ENCODE measurements around the gene CCDC69. TPM values are rescaled to one million over a fixed set of nuclear protein-coding genes. Genes with fewer than 3 reads are reported as not detected.

CCDC69 gene
- total and polyA plus RNA-seq, 2 donors (not counting 1 experiment from before 2014, with no cell fraction given): 58.7 to 125 TPM

GRCh38 chr5:151271336-151271735 lies 47.4 kb upstream of the CCDC69 start:
- Histone ChIP-seq H3K9ac (ENCODE audit: low read length) (no peak overlapping the region), H4K20me1 (ENCODE audit: control insufficient read depth, insufficient read depth, low read length, poor library complexity, severe bottlenecking) (peaks cover 15% of the 10 kb centered on the region), H3K27me3 (replicated peaks in 1 of 4; ENCODE audit: control extremely low read depth in 1 of 4, control insufficient read depth in 3 of 4, insufficient read depth in 4 of 4, low read length in 3 of 4) (no peaks in the 10 kb centered on the region), H3K27ac (ENCODE audit: low read length in 2 of 2) (peak overlapping the region in 1 of 2 donors; percentile 46), H3K36me3 (replicated peaks in 1 of 2; ENCODE audit: control extremely low read depth in 1 of 2, control insufficient read depth in 1 of 2, extremely low read depth in 1 of 2, insufficient read depth in 2 of 2, low read length in 1 of 2) (peaks cover 4 to 51% of the 10 kb centered on the region in 2 experiments), H3K79me2 (ENCODE audit: control insufficient read depth, insufficient read depth, low read length) (no peaks in the 10 kb centered on the region), H3K4me1 (ENCODE audit: control insufficient read depth in 2 of 2, insufficient read depth in 2 of 2, low read length in 2 of 2) (no peaks in the 10 kb centered on the region), H3K4me2 (replicated peaks; ENCODE audit: low read depth, low read length, poor library complexity, severe bottlenecking) (no peak overlapping the region), H2AFZ (ENCODE audit: insufficient read depth, low read depth, low read length, poor library complexity, severe bottlenecking) (no peak overlapping the region), H3K9me3 (ENCODE audit: control extremely low read depth in 1 of 3, control insufficient read depth in 2 of 3, insufficient read depth in 1 of 3, low read length in 2 of 3) (no peaks in the 10 kb centered on the region), H3K4me3 (ENCODE audit: control extremely low read depth in 1 of 5, extremely low read depth in 1 of 5, insufficient read depth in 1 of 5, low read depth in 2 of 5, low read length in 4 of 5) (no peak overlapping the region)
- ChIA-PET POLR2A (no interaction called here), CTCF (no interaction called here)
- Mint-ChIP-seq H3K27ac (no peak overlapping the region), H3K4me3 (no peak overlapping the region), H3K9me3 (ENCODE audit: insufficient read depth) (no peaks in the 10 kb centered on the region), H3K27me3 (no peaks in the 10 kb centered on the region), H3K4me1 (no peaks in the 10 kb centered on the region)
- TF ChIP-seq CTCF (IDR thresholded peaks at IDR 0.05): no peak
- TF ChIP-seq EZH2 (IDR thresholded peaks at IDR 0.05; ENCODE audit: borderline replicate concordance, insufficient read depth, low read depth, low read length, poor library complexity, severe bottlenecking): no peak
- ATAC-seq (ENCODE audit: low read depth): no peak
- intact Hi-C loops (cut with micrococcal nuclease): loop anchor here (2.0 kb wide), 1 partner anchor 15 kb away; no protein-coding TSS in a partner anchor
- no peak for DNase-seq

- Histone ChIP-seq H2AFZ (ENCODE audit: insufficient read depth, low read depth, low read length, poor library complexity, severe bottlenecking) (no peak overlapping the region), H4K20me1 (ENCODE audit: control insufficient read depth, insufficient read depth, low read length, poor library complexity, severe bottlenecking) (peaks cover 21% of the 10 kb centered on the region), H3K4me1 (ENCODE audit: control insufficient read depth in 2 of 2, insufficient read depth in 2 of 2, low read length in 2 of 2) (no peaks in the 10 kb centered on the region), H3K36me3 (replicated peaks in 1 of 2; ENCODE audit: control extremely low read depth in 1 of 2, control insufficient read depth in 1 of 2, extremely low read depth in 1 of 2, insufficient read depth in 2 of 2, low read length in 1 of 2) (peaks cover 5 to 58% of the 10 kb centered on the region in 2 experiments), H3K79me2 (ENCODE audit: control insufficient read depth, insufficient read depth, low read length) (peaks cover 3% of the 10 kb centered on the region), H3K4me3 (ENCODE audit: control extremely low read depth in 1 of 5, extremely low read depth in 1 of 5, insufficient read depth in 1 of 5, low read depth in 2 of 5, low read length in 4 of 5) (no peak overlapping the region), H3K4me2 (replicated peaks; ENCODE audit: low read depth, low read length, poor library complexity, severe bottlenecking) (no peak overlapping the region), H3K9me3 (ENCODE audit: control extremely low read depth in 1 of 3, control insufficient read depth in 2 of 3, insufficient read depth in 1 of 3, low read length in 2 of 3) (no peaks in the 10 kb centered on the region), H3K9ac (ENCODE audit: low read length) (no peak overlapping the region), H3K27ac (ENCODE audit: low read length in 2 of 2) (peak overlapping the region in 1 of 2 donors; percentile 12), H3K27me3 (replicated peaks in 1 of 4; ENCODE audit: control extremely low read depth in 1 of 4, control insufficient read depth in 3 of 4, insufficient read depth in 4 of 4, low read length in 3 of 4) (no peaks in the 10 kb centered on the region)
- DNase-seq (peak; percentile 37), ATAC-seq (ENCODE audit: low read depth) (peak; percentile 66)
- Mint-ChIP-seq H3K9me3 (ENCODE audit: insufficient read depth) (no peaks in the 10 kb centered on the region), H3K4me1 (no peaks in the 10 kb centered on the region), H3K27ac (no peak overlapping the region), H3K4me3 (no peak overlapping the region), H3K27me3 (no peaks in the 10 kb centered on the region)
- ChIA-PET CTCF (no interaction called here), POLR2A (no interaction called here)
- intact Hi-C loops (cut with micrococcal nuclease): loop anchor here (2.0 kb wide), 1 partner anchor 14 kb away; no protein-coding TSS in a partner anchor
- WGBS (ENCODE audit: insufficient coverage): no CpG with 5 or more reads among the region's 1 CpG
- TF ChIP-seq CTCF (IDR thresholded peaks at IDR 0.05): no peak
- TF ChIP-seq EZH2 (IDR thresholded peaks at IDR 0.05; ENCODE audit: borderline replicate concordance, insufficient read depth, low read depth, low read length, poor library complexity, severe bottlenecking): no peak
These were observed 46.7 kb upstream of the CCDC69 start for GRCh38 chr5:151270599-151270998.

Data from B cell (primary cell).